Measurements from ENCODE around the gene IGFBP2. TPM values are rescaled to one million over a fixed set of nuclear protein-coding genes. Genes with fewer than 3 reads are reported as not detected.

Gene IGFBP2
- total RNA-seq, 1 donor from 2014 or later: 208 TPM

- no peaks in the 10 kb centered on the region for H3K36me3 Mint-ChIP-seq (ENCODE audit: unreplicated experiment)
- H3K4me1 Mint-ChIP-seq (ENCODE audit: low read depth, unreplicated experiment): peaks cover 29% of the 10 kb centered on the region
- H3K27ac Mint-ChIP-seq (ENCODE audit: unreplicated experiment): peak overlapping the region; percentile 29
- peak overlapping the region; percentile 96 for H3K4me3 Mint-ChIP-seq (ENCODE audit: unreplicated experiment)
- DNase-seq: peak; percentile 85
- H3K9me3 Mint-ChIP-seq (ENCODE audit: unreplicated experiment): peaks cover 2% of the 10 kb centered on the region
- peaks cover 12% of the 10 kb centered on the region for H3K27me3 Mint-ChIP-seq (ENCODE audit: unreplicated experiment)
- TF ChIP-seq, protein P1, sequence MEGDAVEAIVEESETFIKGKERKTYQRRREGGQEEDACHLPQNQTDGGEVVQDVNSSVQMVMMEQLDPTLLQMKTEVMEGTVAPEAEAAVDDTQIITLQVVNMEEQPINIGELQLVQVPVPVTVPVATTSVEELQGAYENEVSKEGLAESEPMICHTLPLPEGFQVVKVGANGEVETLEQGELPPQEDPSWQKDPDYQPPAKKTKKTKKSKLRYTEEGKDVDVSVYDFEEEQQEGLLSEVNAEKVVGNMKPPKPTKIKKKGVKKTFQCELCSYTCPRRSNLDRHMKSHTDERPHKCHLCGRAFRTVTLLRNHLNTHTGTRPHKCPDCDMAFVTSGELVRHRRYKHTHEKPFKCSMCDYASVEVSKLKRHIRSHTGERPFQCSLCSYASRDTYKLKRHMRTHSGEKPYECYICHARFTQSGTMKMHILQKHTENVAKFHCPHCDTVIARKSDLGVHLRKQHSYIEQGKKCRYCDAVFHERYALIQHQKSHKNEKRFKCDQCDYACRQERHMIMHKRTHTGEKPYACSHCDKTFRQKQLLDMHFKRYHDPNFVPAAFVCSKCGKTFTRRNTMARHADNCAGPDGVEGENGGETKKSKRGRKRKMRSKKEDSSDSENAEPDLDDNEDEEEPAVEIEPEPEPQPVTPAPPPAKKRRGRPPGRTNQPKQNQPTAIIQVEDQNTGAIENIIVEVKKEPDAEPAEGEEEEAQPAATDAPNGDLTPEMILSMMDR (IDR thresholded peaks at IDR 0.05; ENCODE audit: partially characterized antibody, unreplicated experiment): no peak
These were observed 59.6 kb downstream of the IGFBP2 start for GRCh38 chr2:216692636-216693413.

DNA sequence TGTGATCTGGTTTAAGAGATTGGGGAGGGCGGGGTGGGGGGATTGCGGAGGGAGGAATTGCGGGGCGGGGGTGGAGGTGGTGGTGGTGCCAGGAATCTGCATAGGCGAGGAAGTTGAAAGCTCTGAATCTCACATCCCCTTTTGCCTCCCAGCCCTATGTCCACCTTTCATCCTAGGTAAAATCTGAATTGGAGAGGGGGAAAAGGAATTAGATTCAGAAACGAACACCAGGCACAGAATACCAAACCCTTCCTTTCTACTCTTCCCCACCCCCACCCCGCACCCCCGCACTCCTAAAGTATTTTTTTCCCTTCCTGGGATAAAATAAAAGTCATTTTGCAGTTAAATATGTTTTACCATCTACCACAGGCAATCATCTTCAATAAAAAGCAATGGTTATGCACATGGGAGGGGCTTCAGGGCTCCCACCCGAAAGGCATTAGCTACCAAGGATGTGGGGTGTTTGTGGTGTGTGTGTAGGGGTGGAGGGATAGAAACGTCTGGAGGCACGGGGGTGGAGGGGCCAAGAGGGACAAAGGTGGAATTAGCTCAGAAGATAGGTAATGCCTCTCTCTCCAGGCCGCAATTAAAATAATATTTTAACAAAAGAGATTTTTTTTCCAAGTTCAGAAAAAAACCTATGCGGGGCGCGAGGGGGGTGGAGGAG, 60.3 kb downstream of the IGFBP2 start:
- DNase-seq: no peak
- Mint-ChIP-seq H3K27ac (ENCODE audit: unreplicated experiment) (no peak overlapping the region), H3K9me3 (ENCODE audit: unreplicated experiment) (peaks cover 2% of the 10 kb centered on the region), H3K4me3 (ENCODE audit: unreplicated experiment) (peak overlapping the region; percentile 96), H3K27me3 (ENCODE audit: unreplicated experiment) (peaks cover 10% of the 10 kb centered on the region), H3K4me1 (ENCODE audit: low read depth, unreplicated experiment) (peaks cover 30% of the 10 kb centered on the region), H3K36me3 (ENCODE audit: unreplicated experiment) (no peaks in the 10 kb centered on the region)
- TF ChIP-seq, protein P1 (IDR thresholded peaks at IDR 0.05; ENCODE audit: partially characterized antibody, unreplicated experiment): no peak

GRCh38 chr2:216694082-216694825, 61.0 kb downstream of the IGFBP2 start:
- Mint-ChIP-seq H3K4me3 (ENCODE audit: unreplicated experiment) (peak overlapping the region; percentile 96), H3K27ac (ENCODE audit: unreplicated experiment) (no peak overlapping the region), H3K4me1 (ENCODE audit: low read depth, unreplicated experiment) (peaks cover 27% of the 10 kb centered on the region), H3K9me3 (ENCODE audit: unreplicated experiment) (peaks cover 2% of the 10 kb centered on the region), H3K27me3 (ENCODE audit: unreplicated experiment) (peaks cover 10% of the 10 kb centered on the region), H3K36me3 (ENCODE audit: unreplicated experiment) (no peaks in the 10 kb centered on the region)
- TF ChIP-seq, protein P1 (IDR thresholded peaks at IDR 0.05; ENCODE audit: partially characterized antibody, unreplicated experiment): no peak
- DNase-seq: peak; percentile 78

DNA sequence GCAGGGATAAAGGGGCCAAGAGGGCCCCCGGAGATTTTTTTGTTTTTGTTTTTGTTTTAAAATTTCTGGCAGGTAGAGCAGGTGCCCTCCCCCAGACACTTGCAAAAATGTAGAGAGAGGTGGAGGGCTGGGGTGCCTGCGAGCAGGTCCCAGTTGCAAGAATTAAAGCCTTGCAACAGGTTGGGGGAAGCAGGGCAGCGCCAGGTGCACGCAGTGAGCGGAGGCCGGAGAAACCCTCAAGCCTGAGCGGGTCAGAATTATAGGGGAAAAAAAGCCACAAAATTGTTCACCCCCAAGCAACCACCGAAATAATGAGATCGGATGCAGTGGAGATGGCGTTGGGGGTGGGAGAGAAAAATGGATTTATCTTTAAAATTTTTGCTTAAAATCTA, 61.6 kb downstream of the IGFBP2 start:
- TF ChIP-seq, protein P1 (IDR thresholded peaks at IDR 0.05; ENCODE audit: partially characterized antibody, unreplicated experiment): no peak
- peaks cover 2% of the 10 kb centered on the region for H3K9me3 Mint-ChIP-seq (ENCODE audit: unreplicated experiment)
- DNase-seq: no peak
- H3K4me3 Mint-ChIP-seq (ENCODE audit: unreplicated experiment): peak overlapping the region; percentile 78
- H3K4me1 Mint-ChIP-seq (ENCODE audit: low read depth, unreplicated experiment): peaks cover 22% of the 10 kb centered on the region
- no peaks in the 10 kb centered on the region for H3K36me3 Mint-ChIP-seq (ENCODE audit: unreplicated experiment)
- H3K27me3 Mint-ChIP-seq (ENCODE audit: unreplicated experiment): peaks cover 10% of the 10 kb centered on the region
- H3K27ac Mint-ChIP-seq (ENCODE audit: unreplicated experiment): no peak overlapping the region
